ENCODE results near the gene UGT1A9. TPM values are rescaled to one million over a fixed set of nuclear protein-coding genes. Genes with fewer than 3 reads are reported as not detected.

The UGT1A9 gene
- total and polyA plus RNA-seq, 10 of the 15 experiments (the other 5 are each of a cell fraction or from before 2014, with no cell fraction given) = 0.07 TPM; not detected in 9

DNA sequence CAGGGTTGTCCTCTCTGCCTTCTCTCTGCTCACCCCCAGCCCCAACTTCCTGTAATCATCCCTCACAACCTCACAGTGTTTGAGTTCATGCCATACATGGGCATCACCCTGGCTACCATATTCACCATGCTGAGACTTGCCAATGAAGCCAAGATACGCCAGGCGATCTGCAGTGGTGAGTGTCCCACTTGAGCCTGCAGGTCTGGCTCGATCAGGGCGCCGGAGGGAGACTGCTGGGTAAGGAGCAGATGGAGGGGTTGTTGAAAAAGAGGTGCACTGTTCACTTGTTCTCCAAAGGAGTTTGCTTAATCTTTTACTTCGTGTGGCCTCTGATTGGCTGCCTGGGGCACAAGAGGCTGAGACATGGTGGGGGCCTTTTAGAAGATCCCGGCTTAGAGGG is 121.0 kb downstream of the UGT1A9 start:
- Histone ChIP-seq H3K79me2 (ENCODE audit: control insufficient read depth, insufficient read depth, low read length) (no peaks in the 10 kb centered on the region), H4K20me1 (ENCODE audit: control insufficient read depth, insufficient read depth) (no peaks in the 10 kb centered on the region), H3K4me1 (ENCODE audit: control insufficient read depth, insufficient read depth, low read length) (no peaks in the 10 kb centered on the region), H3K27ac (ENCODE audit: control insufficient read depth, insufficient read depth) (no peak overlapping the region), H3K4me2 (ENCODE audit: control insufficient read depth, insufficient read depth) (no peak overlapping the region), H3K27me3 (replicated peaks in 1 of 2; ENCODE audit: control insufficient read depth in 2 of 2, insufficient read depth in 2 of 2, low read length in 1 of 2) (no peaks in the 10 kb centered on the region; a peak in 1 of 4 replicates), H2AFZ (ENCODE audit: control insufficient read depth, low read depth, low read length) (no peak overlapping the region), H3K9ac (ENCODE audit: control insufficient read depth, insufficient read depth, low read length) (no peak overlapping the region), H3K36me3 (ENCODE audit: control insufficient read depth in 2 of 2, insufficient read depth in 2 of 2, low read length in 1 of 2) (no peaks in the 10 kb centered on the region), H3K9me3 (replicated peaks; ENCODE audit: control insufficient read depth, insufficient read depth, low read length) (no peaks in the 10 kb centered on the region), H3K4me3 (no peak overlapping the region)
- POLR2A ChIA-PET = no interaction called here
- FAIRE-seq = no peak
- BruUV-seq (replicated peaks) = no TSS peak
- ATAC-seq = no peak
- SMC1A ChIA-PET (ENCODE audit: uncharacterized antibody, unreplicated experiment) = no interaction called here
- RAD21 ChIA-PET (ENCODE audit: unreplicated experiment) = no interaction called here
- TF ChIP-seq, protein P1, sequence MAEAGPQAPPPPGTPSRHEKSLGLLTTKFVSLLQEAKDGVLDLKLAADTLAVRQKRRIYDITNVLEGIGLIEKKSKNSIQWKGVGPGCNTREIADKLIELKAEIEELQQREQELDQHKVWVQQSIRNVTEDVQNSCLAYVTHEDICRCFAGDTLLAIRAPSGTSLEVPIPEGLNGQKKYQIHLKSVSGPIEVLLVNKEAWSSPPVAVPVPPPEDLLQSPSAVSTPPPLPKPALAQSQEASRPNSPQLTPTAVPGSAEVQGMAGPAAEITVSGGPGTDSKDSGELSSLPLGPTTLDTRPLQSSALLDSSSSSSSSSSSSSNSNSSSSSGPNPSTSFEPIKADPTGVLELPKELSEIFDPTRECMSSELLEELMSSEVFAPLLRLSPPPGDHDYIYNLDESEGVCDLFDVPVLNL (IDR thresholded peaks at IDR 0.05; ENCODE audit: low read depth, low read length) = no peak
- TF ChIP-seq PML (IDR thresholded peaks at IDR 0.05; ENCODE audit: low read length) = no peak
- no peak for TF ChIP-seq POLR2AphosphoS2 (IDR thresholded peaks at IDR 0.05; ENCODE audit: low read depth, low read length)
- TF ChIP-seq, protein P2, sequence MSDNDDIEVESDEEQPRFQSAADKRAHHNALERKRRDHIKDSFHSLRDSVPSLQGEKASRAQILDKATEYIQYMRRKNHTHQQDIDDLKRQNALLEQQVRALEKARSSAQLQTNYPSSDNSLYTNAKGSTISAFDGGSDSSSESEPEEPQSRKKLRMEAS (IDR thresholded peaks at IDR 0.05; ENCODE audit: low read depth, low read length) = no peak
- TF ChIP-seq CBFB (IDR thresholded peaks at IDR 0.05; ENCODE audit: low read depth) = no peak
- no peak for TF ChIP-seq CBX3 (IDR thresholded peaks at IDR 0.05; ENCODE audit: borderline replicate concordance, low read depth)
- TF ChIP-seq MYB (IDR thresholded peaks at IDR 0.05; ENCODE audit: borderline replicate concordance, low read depth, low read length) = no peak
- DNase-seq (ENCODE audit: low read depth, low spot score) = no peak
- CTCF ChIA-PET = no interaction called here
- intact Hi-C loops (cut with micrococcal nuclease; ENCODE audit: unreplicated experiment) = no loop called here
- WGBS (ENCODE audit: insufficient coverage, insufficient replicate concordance, low lambda C conversion rate, missing lambda C conversion rate) = 30% methylated on average over 7 of the region's 7 CpGs
- in situ Hi-C loops (cut with MboI) = no loop called here
